HG03039 (cell line): ENCODE measurements around the gene ICE2.

Source experiments
- ATAC-seq: cut with Tn5 transposase; IDR thresholded peaks from one replicate; pipeline ENCODE4 v1.9.1; 2021; ENCODE audit warnings: mild to moderate bottlenecking, moderate library complexity; ENCODE audit not compliant: unreplicated experiment

ICE2 gene

DNA sequence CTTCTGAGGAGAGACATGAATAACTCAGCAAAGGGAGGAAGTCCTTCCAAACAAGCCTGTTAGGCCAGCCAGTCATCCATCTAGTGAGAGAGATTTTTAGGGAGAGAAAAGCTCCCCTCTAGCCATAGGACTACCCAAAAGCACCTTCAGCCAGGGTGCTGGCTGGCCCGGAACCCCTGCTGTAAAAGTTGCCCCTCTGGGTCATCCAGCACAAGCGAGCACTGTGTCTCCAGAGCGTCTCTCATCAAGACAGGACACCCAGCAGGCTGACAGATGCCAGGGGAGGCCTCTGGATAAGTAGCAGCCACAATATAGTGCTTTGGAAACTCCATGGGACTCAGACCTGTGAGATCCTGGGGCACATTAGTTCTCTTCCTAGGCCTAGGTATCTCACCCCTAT is 105.6 kb downstream of the ICE2 start:
- no peak for ATAC-seq

- ATAC-seq = no peak
Observed at GRCh38 chr15:60372756-60373155, 106.2 kb downstream of the ICE2 start.

GRCh38 chr15:60372227-60372626 is 106.7 kb downstream of the ICE2 start:
- no peak for ATAC-seq

- ATAC-seq = no peak
Observed at GRCh38 chr15:60371175-60372051, 107.5 kb downstream of the ICE2 start.

- ATAC-seq = no peak
Observed at GRCh38 chr15:60370869-60371136, 108.1 kb downstream of the ICE2 start.

DNA sequence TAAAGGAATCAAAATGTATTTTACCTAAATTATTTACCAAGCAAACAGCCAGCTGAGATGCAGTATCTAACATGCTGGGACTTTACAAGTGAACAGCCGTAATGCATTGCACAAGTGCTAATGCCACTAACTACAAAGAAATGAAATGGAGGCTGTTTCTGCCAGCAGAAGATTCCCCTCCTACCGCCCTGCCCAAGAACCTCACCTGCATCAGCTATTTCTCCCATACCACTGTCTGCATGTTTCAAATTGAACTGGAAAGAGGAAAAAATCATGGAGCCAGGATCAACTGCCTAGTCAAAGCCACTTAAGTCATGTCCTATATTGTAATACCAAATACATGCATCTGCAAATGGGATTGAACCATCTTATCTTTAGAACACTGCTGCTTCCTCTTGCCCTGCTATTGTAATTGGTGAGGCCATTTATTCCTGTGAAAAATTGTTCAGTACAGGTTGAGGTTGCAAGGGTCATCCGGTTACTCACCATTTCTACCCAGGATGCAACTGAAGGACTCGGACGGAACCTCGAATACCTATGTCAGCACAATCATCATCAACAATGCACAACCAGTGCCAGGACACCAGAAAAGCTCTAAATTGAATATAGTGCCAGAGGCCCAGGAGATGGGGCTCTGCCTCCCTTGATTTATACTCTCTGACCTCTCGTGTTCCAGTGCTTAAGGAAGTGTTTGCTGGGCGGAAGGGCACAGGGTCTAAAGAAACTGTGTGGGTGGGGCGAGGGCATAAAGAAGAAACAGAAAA is 108.7 kb downstream of the ICE2 start:
- no peak for ATAC-seq

DNA sequence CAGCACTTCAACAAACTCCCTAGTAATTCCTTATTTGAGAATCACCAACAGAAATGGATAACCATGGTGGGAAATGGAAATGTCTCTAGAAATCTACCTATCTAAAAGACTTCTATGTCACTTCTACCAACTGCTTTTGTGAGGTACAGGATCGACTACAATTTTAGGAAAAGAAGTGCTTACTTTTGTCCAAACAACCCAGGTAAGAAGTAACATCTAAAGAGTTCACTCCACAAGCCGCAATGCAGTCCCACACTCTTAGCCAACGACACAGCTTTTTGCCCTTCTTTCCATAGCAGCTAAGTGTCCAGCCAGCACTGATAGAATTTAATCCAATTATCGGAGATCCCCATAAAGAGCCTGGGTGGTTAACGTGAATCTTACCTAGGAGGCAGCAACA is 109.2 kb downstream of the ICE2 start:
- ATAC-seq = no peak
